OCI-LY1 (cell line): Measurements from ENCODE around the gene MAP3K8.

Experiments used
- CTCF ChIP-seq: fragments of 200-600 bp; sonication (generic), shearing (Covaris generic); IDR thresholded peaks from 2 replicates; pipeline ENCODE4 v1.5.1; 2017; ENCODE audit warnings: mild to moderate bottlenecking, antibody characterized with exemption, low read length, moderate library complexity, mixed read lengths
- EZH2 ChIP-seq: fragments of 200-600 bp; sonication (generic), shearing (Covaris generic); IDR thresholded peaks from 2 replicates; pipeline ENCODE4 v1.8.0; 2017; ENCODE audit warnings: borderline replicate concordance, mixed run types, mild to moderate bottlenecking, antibody characterized with exemption, low read length, moderate library complexity, mixed read lengths

- TF ChIP-seq CTCF = no peak
- TF ChIP-seq EZH2 = no peak
Observed at GRCh38 chr10:30500534-30500933, 66.5 kb downstream of the MAP3K8 start.
